ENCODE results near the gene LAMA2. TPM values are rescaled to one million over a fixed set of nuclear protein-coding genes. Genes with fewer than 3 reads are reported as not detected.

LAMA2 gene
- total RNA-seq, 1 experiment from 2014 or later, result 8.2 TPM

- TF ChIP-seq ZBTB33 (IDR thresholded peaks at IDR 0.05; ENCODE audit: extremely low read depth, insufficient replicate concordance, low read length) (no peak), ZNF274 (IDR thresholded peaks at IDR 0.05; ENCODE audit: low read depth, low read length) (no peak), JUND (IDR thresholded peaks at IDR 0.05) (no peak), EGR1 (IDR thresholded peaks at IDR 0.05; ENCODE audit: low read depth) (no peak)
Measured at GRCh38 chr6:129007701-129008373, 124.9 kb downstream of the LAMA2 start (continued).

GRCh38 chr6:129008591-129008990 lies 125.7 kb downstream of the LAMA2 start:
- H3K4me2 ChIP-seq (ENCODE audit: low read length), result no peak overlapping the region
- no peaks in the 10 kb centered on the region for H3K9me2 ChIP-seq (ENCODE audit: insufficient read depth)
- TF ChIP-seq POLR2A (IDR thresholded peaks at IDR 0.05; ENCODE audit: borderline replicate concordance, extremely low read depth, insufficient read depth, insufficient read length), result no peak
- no peak for TF ChIP-seq ZBTB33 (IDR thresholded peaks at IDR 0.05; ENCODE audit: extremely low read depth, insufficient replicate concordance, low read length)
- TF ChIP-seq REST (IDR thresholded peaks at IDR 0.05; ENCODE audit: low read depth), result no peak
- no peak for TF ChIP-seq EZH2phosphoT487 (IDR thresholded peaks at IDR 0.05; ENCODE audit: borderline replicate concordance)
- TF ChIP-seq JUND (IDR thresholded peaks at IDR 0.05), result no peak
- no peak for TF ChIP-seq RAD21 (IDR thresholded peaks at IDR 0.05; ENCODE audit: low read depth)
- no peak for TF ChIP-seq ELF1 (IDR thresholded peaks at IDR 0.05; ENCODE audit: borderline replicate concordance, low read depth)
- no peak for TF ChIP-seq ATF3 (IDR thresholded peaks at IDR 0.05)
- no peak for TF ChIP-seq SIN3A (IDR thresholded peaks at IDR 0.05; ENCODE audit: low read depth)
- no peak for TF ChIP-seq POLR2AphosphoS5 (IDR thresholded peaks at IDR 0.05; ENCODE audit: low read depth, low read length)
- no peak for TF ChIP-seq SRF (IDR thresholded peaks at IDR 0.05; ENCODE audit: low read depth)
- TF ChIP-seq ZNF274 (IDR thresholded peaks at IDR 0.05; ENCODE audit: low read depth, low read length), result no peak
- TF ChIP-seq TCF7L2 (IDR thresholded peaks at IDR 0.05; ENCODE audit: borderline replicate concordance, extremely low read depth, insufficient read depth, insufficient read length), result no peak
- no peak for TF ChIP-seq EZH2 (IDR thresholded peaks at IDR 0.05)
- no peak overlapping the region for H3K27ac ChIP-seq (ENCODE audit: low read depth, low read length)
- no peaks in the 10 kb centered on the region for H3K27me3 ChIP-seq (ENCODE audit: insufficient read depth, low read length)
- RAD21 ChIA-PET (ENCODE audit: low non-redundant PET in 1 of 2, low total read pairs in 2 of 2, uncharacterized antibody in 2 of 2, unreplicated experiment in 2 of 2), result no interaction called here
- DNase-seq (ENCODE audit: low read depth, low spot score), result no peak
- BruUV-seq (replicated peaks), result no TSS peak
- no peak overlapping the region for H2AFZ ChIP-seq (ENCODE audit: low read depth, low read length, poor library complexity, severe bottlenecking)
- H3K9me3 ChIP-seq (ENCODE audit: control insufficient read depth in 1 of 2, insufficient read depth in 1 of 2, low read depth in 1 of 2, low read length in 2 of 2), result no peaks in the 10 kb centered on the region
- no peak for ATAC-seq
- H3K4me1 ChIP-seq (ENCODE audit: control insufficient read depth in 1 of 2, insufficient read depth in 2 of 2, low read length in 2 of 2), result no peaks in the 10 kb centered on the region
- CTCF ChIA-PET, result no interaction called here
- H3K79me2 ChIP-seq (ENCODE audit: insufficient read depth, low read length), result no peaks in the 10 kb centered on the region
- intact Hi-C loops (cut with micrococcal nuclease), result no loop called here
- no peaks in the 10 kb centered on the region for H3K36me3 ChIP-seq (ENCODE audit: control insufficient read depth in 1 of 2, insufficient read depth in 2 of 2, low read length in 2 of 2)
- H4K20me1 ChIP-seq (ENCODE audit: insufficient read depth), result no peaks in the 10 kb centered on the region
- POLR2A ChIA-PET, result no interaction called here
- H3K4me3 ChIP-seq (replicated peaks in 1 of 2; ENCODE audit: low read depth in 1 of 2, low read length in 2 of 2), result no peak overlapping the region
- H3K9ac ChIP-seq (ENCODE audit: low read length), result no peak overlapping the region
